ENCODE measurements around the gene SMARCB1. TPM values are rescaled to one million over a fixed set of nuclear protein-coding genes. Genes with fewer than 3 reads are reported as not detected.

SMARCB1 gene
- total RNA-seq, 4 donors from 2014 or later = 33.7 to 61.3 (median 54.7) TPM

- H3K27ac ChIP-seq = no peak overlapping the region
- no peak overlapping the region for H3K4me3 ChIP-seq
- DNase-seq = no peak
- WGBS, 2 donors (ENCODE audit: low coverage in 1 of 2) = 80 to 95% methylated on average over 2 to 11 of the region's 11 CpGs
- intact Hi-C loops (cut with DNase I; ENCODE audit: low total_unique reads) = no loop called here
- no peak for TF ChIP-seq POLR2A (IDR thresholded peaks at IDR 0.05)
- TF ChIP-seq CTCF (IDR thresholded peaks at IDR 0.05) = no peak
- TF ChIP-seq POLR2AphosphoS5 (IDR thresholded peaks at IDR 0.05) = no peak
- no peak for TF ChIP-seq EP300 (IDR thresholded peaks at IDR 0.05; ENCODE audit: low read depth)
- H3K9me3 ChIP-seq = no peaks in the 10 kb centered on the region
- in situ Hi-C loops (cut with MboI; ENCODE audit: low pct_ligation_motif_present in 1 of 4, low pct_unique_long_range_greater_than_20kb in 1 of 4, low sequenced_read_pairs in 3 of 4) = no loop called here
- no peaks in the 10 kb centered on the region for H3K27me3 ChIP-seq
- H3K36me3 ChIP-seq = peaks cover 0 to 59% (median 28%) of the 10 kb centered on the region in 4 donors
- no peaks in the 10 kb centered on the region for H3K4me1 ChIP-seq
These were observed 14.6 kb downstream of the SMARCB1 start for GRCh38 chr22:23801238-23801821.

- TF ChIP-seq POLR2A (IDR thresholded peaks at IDR 0.05) = no peak
- TF ChIP-seq POLR2AphosphoS5 (IDR thresholded peaks at IDR 0.05) = no peak
- TF ChIP-seq CTCF (IDR thresholded peaks at IDR 0.05) = no peak
- no peak for TF ChIP-seq EP300 (IDR thresholded peaks at IDR 0.05; ENCODE audit: low read depth)
- H3K27ac ChIP-seq = no peak overlapping the region
- no peaks in the 10 kb centered on the region for H3K9me3 ChIP-seq
- in situ Hi-C loops (cut with MboI; ENCODE audit: low pct_ligation_motif_present in 1 of 4, low pct_unique_long_range_greater_than_20kb in 1 of 4, low sequenced_read_pairs in 3 of 4) (no loop called here), intact Hi-C loops (cut with DNase I; ENCODE audit: low total_unique reads) (no loop called here)
- no peak overlapping the region for H3K4me3 ChIP-seq
- no peak for DNase-seq
- peaks cover 0 to 59% (median 26%) of the 10 kb centered on the region in 4 donors for H3K36me3 ChIP-seq
- H3K4me1 ChIP-seq = no peaks in the 10 kb centered on the region
- WGBS, 2 donors (ENCODE audit: low coverage in 1 of 2) = 96% methylated on average over 8 of the region's 8 CpGs; no CpG with 5 or more reads in 1 of the 2 donors
- no peaks in the 10 kb centered on the region for H3K27me3 ChIP-seq
These were observed 15.2 kb downstream of the SMARCB1 start for GRCh38 chr22:23801886-23802377.

GRCh38 chr22:23803001-23803819 lies 16.4 kb downstream of the SMARCB1 start:
- in situ Hi-C loops (cut with MboI; ENCODE audit: low pct_ligation_motif_present in 1 of 4, low pct_unique_long_range_greater_than_20kb in 1 of 4, low sequenced_read_pairs in 3 of 4) = no loop called here
- Histone ChIP-seq H3K36me3 (peaks cover 0 to 59% (median 23%) of the 10 kb centered on the region in 4 donors), H3K4me3 (no peak overlapping the region), H3K27me3 (no peaks in the 10 kb centered on the region), H3K9me3 (no peaks in the 10 kb centered on the region), H3K27ac (peak overlapping the region in 1 of 4 donors; percentile 26), H3K4me1 (no peaks in the 10 kb centered on the region)
- WGBS, 2 donors (ENCODE audit: low coverage in 1 of 2) = 90% methylated on average over 21 of the region's 21 CpGs; no CpG with 5 or more reads in 1 of the 2 donors
- peak; percentile 45 for DNase-seq
- peak in 1 of 3 donors; percentile 30 for TF ChIP-seq POLR2AphosphoS5 (IDR thresholded peaks at IDR 0.05)
- no peak for TF ChIP-seq POLR2A (IDR thresholded peaks at IDR 0.05)
- intact Hi-C loops (cut with DNase I; ENCODE audit: low total_unique reads) = no loop called here

GRCh38 chr22:23804781-23805291 lies 18.1 kb downstream of the SMARCB1 start:
- H3K27me3 ChIP-seq = no peaks in the 10 kb centered on the region
- no peak overlapping the region for H3K4me3 ChIP-seq
- in situ Hi-C loops (cut with MboI; ENCODE audit: low pct_ligation_motif_present in 1 of 4, low pct_unique_long_range_greater_than_20kb in 1 of 4, low sequenced_read_pairs in 3 of 4) = no loop called here
- H3K27ac ChIP-seq = peak overlapping the region in 1 of 4 donors; percentile 34
- H3K4me1 ChIP-seq = no peaks in the 10 kb centered on the region
- no peak for TF ChIP-seq POLR2A (IDR thresholded peaks at IDR 0.05)
- TF ChIP-seq EP300 (IDR thresholded peaks at IDR 0.05; ENCODE audit: low read depth) = no peak
- TF ChIP-seq CTCF (IDR thresholded peaks at IDR 0.05) = no peak
- TF ChIP-seq POLR2AphosphoS5 (IDR thresholded peaks at IDR 0.05) = no peak
- H3K36me3 ChIP-seq = peaks cover 0 to 59% (median 22%) of the 10 kb centered on the region in 4 donors
- no peak for DNase-seq
- intact Hi-C loops (cut with DNase I; ENCODE audit: low total_unique reads) = no loop called here
- H3K9me3 ChIP-seq = no peaks in the 10 kb centered on the region
- WGBS, 2 donors (ENCODE audit: low coverage in 1 of 2) = 77% methylated on average over 12 of the region's 12 CpGs; no CpG with 5 or more reads in 1 of the 2 donors

All from transverse colon (tissue), 4 donors.